ENCODE results near the gene NGLY1.

DNA sequence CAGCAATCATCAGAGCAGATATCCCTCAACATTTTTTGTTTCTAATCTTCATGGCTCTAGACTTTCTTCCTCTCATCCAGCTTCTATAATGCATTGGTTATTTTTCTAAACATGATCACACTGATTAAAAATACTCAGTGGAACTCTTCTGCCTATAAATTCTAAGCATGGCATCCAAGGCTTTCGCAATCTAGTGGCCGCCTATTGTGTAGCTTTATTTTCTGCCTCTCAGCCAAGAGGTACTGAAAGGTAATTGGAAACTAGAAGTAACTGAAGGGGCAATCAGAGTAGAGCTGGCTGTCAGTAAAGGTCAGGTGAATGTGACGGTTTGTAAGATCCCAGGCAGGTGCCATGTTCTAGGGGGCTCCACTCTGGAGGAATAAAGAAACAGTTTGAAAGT lies 40.1 kb upstream of the NGLY1 start:
- TF ChIP-seq CTCF (IDR thresholded peaks at IDR 0.05; ENCODE audit: insufficient read depth, low read depth, low read length) (no peak), EZH2 (IDR thresholded peaks at IDR 0.05; ENCODE audit: insufficient read depth, low read length) (no peak)

Data from astrocyte (in vitro differentiated cells and primary cell).